PC-3 (cell line): ENCODE data around the gene ATG5. TPM values are rescaled to one million over a fixed set of nuclear protein-coding genes. Genes with fewer than 3 reads are reported as not detected.

Experiments used
- ATAC-seq: fragments of 200-7000 bp; cut with Tn5 transposase; 2 replicates; pipeline ENCODE4 v1.9.1; 2020; ENCODE audit warnings: mild to moderate bottlenecking, moderate library complexity
- BruUV-seq: library from RNA; stranded (reverse); fragments of 400-500 nt; replicated peaks from 2 replicates; lab custom pipeline; 2021; lab: Mats Ljungman, UMichigan
- CTCF ChIA-PET: fragments of 300-600 bp; sonication (Branson Sonifier 250); formaldehyde crosslinking; loops from one replicate; lab custom pipeline; 2022; ENCODE audit warnings: antibody characterized with exemption; lab: Charles Lee
- POLR2A ChIA-PET: fragments of 300-600 bp; sonication (Branson Sonifier 250); formaldehyde crosslinking; loops from one replicate; lab custom pipeline; 2022; ENCODE audit warnings: antibody characterized with exemption; ENCODE audit not compliant: unreplicated experiment; lab: Charles Lee
- DNase-seq: peaks from one replicate; pipeline ENCODE4 v3.0.0-alpha.2; 2015
- H2AFZ ChIP-seq: fragments of 300-600 bp; sonication (generic); 2 replicates; pipeline ENCODE4 v1.6.0; 2016; ENCODE audit warnings: antibody characterized with exemption, low read length
- H3F3A ChIP-seq: fragments of 300-600 bp; sonication (generic); one replicate; pipeline ENCODE4 v1.6.0; 2017; ENCODE audit warnings: antibody characterized with exemption, low read length, control low read depth, mild to moderate bottlenecking; ENCODE audit not compliant: unreplicated experiment
- H3K27ac ChIP-seq: fragments of 300-600 bp; sonication (generic); 2 replicates; pipeline ENCODE4 v1.5.1; 2016; ENCODE audit warnings: mild to moderate bottlenecking, low read length
- H3K27me3 ChIP-seq: fragments of 300-600 bp; sonication (generic); 2 replicates; pipeline ENCODE4 v1.6.1; 2016; ENCODE audit warnings: low read length, mixed read lengths
- H3K36me3 ChIP-seq: fragments of 300-600 bp; sonication (generic); 2 replicates; pipeline ENCODE4 v1.6.1; 2016; ENCODE audit warnings: low read depth, mixed run types, low read length, mixed read lengths
- H3K4me1 ChIP-seq: fragments of 300-600 bp; sonication (generic); 2 replicates; pipeline ENCODE4 v1.5.1; 2016; ENCODE audit warnings: low read length; ENCODE audit not compliant: insufficient read depth
- H3K4me2 ChIP-seq: fragments of 300-600 bp; sonication (generic); 2 replicates; pipeline ENCODE4 v1.6.0; 2016; ENCODE audit warnings: low read length
- H3K4me3 ChIP-seq: fragments of 300-600 bp; sonication (generic); 2 replicates; pipeline ENCODE4 v1.5.1; 2016; ENCODE audit warnings: mild to moderate bottlenecking, low read length, mixed read lengths
- H3K79me2 ChIP-seq: fragments of 300-600 bp; sonication (generic); 2 replicates; pipeline ENCODE4 v1.6.1; 2017; ENCODE audit warnings: low read length, mixed read lengths
- H3K9ac ChIP-seq: fragments of 300-600 bp; sonication (generic); 2 replicates; pipeline ENCODE4 v1.6.0; 2016; ENCODE audit warnings: mild to moderate bottlenecking, low read length
- H3K9me2 ChIP-seq: fragments of 300-600 bp; sonication (generic); replicated peaks from 2 replicates; pipeline ENCODE4 v1.6.1; 2016; ENCODE audit warnings: mixed run types, low read length, mixed read lengths
- H3K9me3 ChIP-seq: fragments of 300-600 bp; sonication (generic); 2 replicates; pipeline ENCODE4 v1.6.1; 2016; ENCODE audit warnings: low read length, mixed read lengths
- H4K20me1 ChIP-seq: fragments of 300-600 bp; sonication (generic); 2 replicates; pipeline ENCODE4 v1.6.1; 2016; ENCODE audit warnings: low read length, mixed read lengths
- EZH2 ChIP-seq: fragments of 300-600 bp; sonication (generic); IDR thresholded peaks from one replicate; pipeline ENCODE4 v1.6.1; 2017; ENCODE audit warnings: antibody characterized with exemption, mild to moderate bottlenecking, low read length; ENCODE audit not compliant: unreplicated experiment
- EZH2phosphoT487 ChIP-seq: fragments of 300-600 bp; sonication (generic); IDR thresholded peaks from 2 replicates; pipeline ENCODE4 v1.6.1; 2018; ENCODE audit warnings: mild to moderate bottlenecking, antibody characterized with exemption, low read length, borderline replicate concordance
- intact Hi-C: fragments of 100-400 bp; cut with micrococcal nuclease; formaldehyde crosslinking; loops from 2 replicates; pipeline ENCODE4 v1.9.0; 2023
- total RNA-seq: library from RNA; depleted of rRNA; stranded (reverse); fragments of >200 nt; gene quantifications from 2 replicates; pipeline ENCODE4 v1.2.3, GENCODE V29; 2014
- TF ChIP-seq, protein P1 (sequence below): fragments of 300-600 bp; sonication (generic); conservative IDR thresholded peaks from 2 replicates; pipeline ENCODE4 v1.5.1; 2017; ENCODE audit warnings: antibody characterized with exemption, low read depth, mild to moderate bottlenecking, low read length

ATG5 gene
- total RNA-seq, 1 experiment from 2014 or later: 38.8 TPM

DNA sequence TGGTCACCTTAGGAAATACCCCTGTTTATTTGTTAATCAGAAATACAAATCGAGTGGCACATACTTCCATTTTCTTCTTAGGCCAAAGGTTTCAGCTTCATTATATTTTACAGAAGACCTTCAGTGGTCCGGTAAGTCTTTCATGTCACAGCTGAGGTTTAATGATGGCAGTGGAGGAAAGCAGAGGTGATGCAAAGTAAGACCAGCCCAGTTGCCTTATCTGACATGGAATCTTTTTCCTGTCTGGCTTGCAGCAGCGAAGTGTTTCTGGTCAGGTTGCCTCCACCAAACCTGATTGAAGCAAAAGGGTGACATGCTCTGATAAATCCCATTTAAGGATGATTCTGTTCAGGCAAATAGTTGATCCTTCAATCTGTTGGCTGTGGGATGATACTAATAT, 139.4 kb downstream of the ATG5 start:
- no peaks in the 10 kb centered on the region for H3K27me3 ChIP-seq
- no peak overlapping the region for H3K9ac ChIP-seq
- no peak overlapping the region for H2AFZ ChIP-seq
- H3K4me2 ChIP-seq: no peak overlapping the region
- intact Hi-C loops: no loop called here
- H3F3A ChIP-seq: no peaks in the 10 kb centered on the region
- no TSS peak for BruUV-seq
- no peaks in the 10 kb centered on the region for H3K79me2 ChIP-seq
- ATAC-seq: no peak
- no peak for DNase-seq
- H3K27ac ChIP-seq: no peak overlapping the region
- CTCF ChIA-PET: no interaction called here
- no peaks in the 10 kb centered on the region for H3K9me3 ChIP-seq
- TF ChIP-seq EZH2 (no peak), EZH2phosphoT487 (no peak)
- TF ChIP-seq, protein P1, sequence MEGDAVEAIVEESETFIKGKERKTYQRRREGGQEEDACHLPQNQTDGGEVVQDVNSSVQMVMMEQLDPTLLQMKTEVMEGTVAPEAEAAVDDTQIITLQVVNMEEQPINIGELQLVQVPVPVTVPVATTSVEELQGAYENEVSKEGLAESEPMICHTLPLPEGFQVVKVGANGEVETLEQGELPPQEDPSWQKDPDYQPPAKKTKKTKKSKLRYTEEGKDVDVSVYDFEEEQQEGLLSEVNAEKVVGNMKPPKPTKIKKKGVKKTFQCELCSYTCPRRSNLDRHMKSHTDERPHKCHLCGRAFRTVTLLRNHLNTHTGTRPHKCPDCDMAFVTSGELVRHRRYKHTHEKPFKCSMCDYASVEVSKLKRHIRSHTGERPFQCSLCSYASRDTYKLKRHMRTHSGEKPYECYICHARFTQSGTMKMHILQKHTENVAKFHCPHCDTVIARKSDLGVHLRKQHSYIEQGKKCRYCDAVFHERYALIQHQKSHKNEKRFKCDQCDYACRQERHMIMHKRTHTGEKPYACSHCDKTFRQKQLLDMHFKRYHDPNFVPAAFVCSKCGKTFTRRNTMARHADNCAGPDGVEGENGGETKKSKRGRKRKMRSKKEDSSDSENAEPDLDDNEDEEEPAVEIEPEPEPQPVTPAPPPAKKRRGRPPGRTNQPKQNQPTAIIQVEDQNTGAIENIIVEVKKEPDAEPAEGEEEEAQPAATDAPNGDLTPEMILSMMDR: no peak
- no peaks in the 10 kb centered on the region for H3K9me2 ChIP-seq
- H3K36me3 ChIP-seq: 0 out of 2 replicates have a peak, but pooled peaks cover 5% of the 10 kb centered on the region
- POLR2A ChIA-PET: no interaction called here
- no peak overlapping the region for H3K4me3 ChIP-seq
- H4K20me1 ChIP-seq: no peaks in the 10 kb centered on the region
- peaks cover 26% of the 10 kb centered on the region for H3K4me1 ChIP-seq

DNA sequence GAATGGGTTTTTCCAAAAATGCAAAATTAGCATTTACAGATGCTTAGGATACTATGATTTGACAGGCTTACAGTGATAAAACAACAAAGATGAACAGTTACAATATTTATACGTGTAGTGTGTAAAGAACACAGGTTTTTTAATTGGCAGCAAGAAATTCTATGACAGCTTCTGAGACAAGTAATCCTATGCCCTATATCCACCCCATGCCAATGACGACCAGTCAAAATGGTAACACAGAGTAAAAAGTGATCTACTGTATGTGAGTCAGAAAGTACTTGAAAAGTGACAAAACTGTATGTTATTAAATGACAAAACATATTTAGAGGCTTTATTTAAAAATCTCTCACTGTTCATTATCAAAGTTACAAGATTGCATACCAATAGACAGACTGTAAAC, 139.9 kb downstream of the ATG5 start:
- Histone ChIP-seq H3K4me3 (no peak overlapping the region), H2AFZ (no peak overlapping the region), H3K9ac (no peak overlapping the region), H3K4me1 (peaks cover 29% of the 10 kb centered on the region), H3F3A (no peaks in the 10 kb centered on the region), H3K79me2 (no peaks in the 10 kb centered on the region), H3K9me2 (no peaks in the 10 kb centered on the region), H3K4me2 (no peak overlapping the region), H4K20me1 (no peaks in the 10 kb centered on the region), H3K27ac (no peak overlapping the region), H3K36me3 (0 out of 2 replicates have a peak, but pooled peaks cover 5% of the 10 kb centered on the region), H3K9me3 (no peaks in the 10 kb centered on the region), H3K27me3 (no peaks in the 10 kb centered on the region)
- ChIA-PET CTCF (no interaction called here), POLR2A (no interaction called here)
- intact Hi-C loops: no loop called here
- TF ChIP-seq EZH2: no peak
- TF ChIP-seq, protein P1: no peak
- DNase-seq: no peak
- no peak for ATAC-seq
- BruUV-seq: no TSS peak

DNA sequence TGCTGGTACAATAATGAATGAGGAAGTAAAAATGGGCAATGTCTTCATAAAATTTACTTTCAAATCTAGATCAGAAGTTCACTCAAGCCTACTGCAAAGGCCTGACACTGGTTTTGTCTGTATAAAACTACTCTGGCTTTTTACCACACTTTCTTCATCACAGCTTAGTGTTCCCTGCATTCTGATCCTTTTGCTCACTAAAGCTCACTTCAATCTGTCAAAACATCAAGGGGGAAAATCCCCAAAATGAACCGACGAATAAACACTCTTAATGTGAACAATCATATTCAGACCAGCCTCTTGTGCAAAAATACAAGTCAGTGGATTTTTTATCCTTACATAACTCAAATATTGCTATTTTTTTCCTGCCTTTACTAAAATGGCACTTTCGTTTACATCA, 140.9 kb downstream of the ATG5 start:
- H3K9ac ChIP-seq: no peak overlapping the region
- H3K4me3 ChIP-seq: no peak overlapping the region
- H4K20me1 ChIP-seq: no peaks in the 10 kb centered on the region
- H3K27me3 ChIP-seq: no peaks in the 10 kb centered on the region
- no peaks in the 10 kb centered on the region for H3K9me2 ChIP-seq
- ChIA-PET POLR2A (no interaction called here), CTCF (no interaction called here)
- TF ChIP-seq, protein P1: no peak
- TF ChIP-seq EZH2: no peak
- no peak for TF ChIP-seq EZH2phosphoT487
- no peaks in the 10 kb centered on the region for H3F3A ChIP-seq
- H2AFZ ChIP-seq: no peak overlapping the region
- ATAC-seq (no peak), DNase-seq (no peak)
- H3K79me2 ChIP-seq: no peaks in the 10 kb centered on the region
- 0 out of 2 replicates have a peak, but pooled peaks cover 5% of the 10 kb centered on the region for H3K36me3 ChIP-seq
- intact Hi-C loops: no loop called here
- no peak overlapping the region for H3K4me2 ChIP-seq
- H3K4me1 ChIP-seq: peaks cover 29% of the 10 kb centered on the region
- H3K27ac ChIP-seq: no peak overlapping the region
- BruUV-seq: no TSS peak
- no peaks in the 10 kb centered on the region for H3K9me3 ChIP-seq
